Measurements from ENCODE around the gene PDE6C.
"Not testable (repeated sequence)": the region's sequence is repeated elsewhere in the genome, so short reads cannot be mapped to it uniquely, and the experiment has no call there.

The PDE6C gene

DNA sequence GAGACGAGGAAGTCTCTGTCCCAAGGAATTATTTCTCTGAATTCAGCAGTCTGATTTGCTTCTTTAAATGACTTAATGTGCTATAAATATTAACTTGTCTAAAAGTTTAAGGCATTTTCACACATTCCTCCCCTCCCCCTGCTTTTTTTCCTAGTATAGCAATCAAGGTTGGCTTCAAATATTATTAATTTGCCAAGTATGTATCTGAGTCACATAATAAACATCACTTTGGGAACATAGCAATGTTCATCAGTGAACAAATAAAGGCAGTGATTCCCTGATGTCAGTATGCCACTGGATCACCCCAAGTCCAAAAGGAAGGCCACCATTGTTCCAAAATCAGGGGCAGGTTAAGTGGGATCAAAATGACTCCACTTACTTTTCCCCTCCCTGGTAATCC is 40.5 kb downstream of the PDE6C start:
- DNase-seq: no peak

GRCh38 chr10:93654201-93654600 is 41.9 kb downstream of the PDE6C start:
- DNase-seq: no peak

- no peak for DNase-seq
Observed at GRCh38 chr10:93656155-93656554, 43.8 kb downstream of the PDE6C start.

DNA sequence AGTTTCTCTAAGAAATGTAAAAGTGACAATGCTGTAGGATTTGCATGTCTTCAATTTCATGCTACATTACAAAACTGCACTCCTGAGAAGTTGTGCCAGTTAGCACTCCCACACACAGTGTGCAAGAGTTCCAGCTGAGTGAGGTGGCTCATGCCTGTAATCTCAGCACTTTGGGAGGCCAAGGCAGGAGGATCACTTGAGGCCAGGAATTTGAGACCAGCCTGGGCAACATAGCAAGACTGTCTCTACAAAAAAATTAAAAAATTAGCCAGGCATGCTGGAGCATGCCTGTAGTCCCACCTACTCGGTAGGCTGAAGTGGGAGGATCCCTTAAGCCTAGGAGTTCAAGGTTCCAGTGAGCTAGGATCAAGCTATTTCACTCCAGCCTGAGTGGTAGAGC is 45.4 kb downstream of the PDE6C start:
- DNase-seq: no peak

GRCh38 chr10:93666030-93666429 is 53.7 kb downstream of the PDE6C start:
- no peak for DNase-seq

- DNase-seq: no peak
Observed at GRCh38 chr10:93667795-93668194, 55.5 kb downstream of the PDE6C start.

DNA sequence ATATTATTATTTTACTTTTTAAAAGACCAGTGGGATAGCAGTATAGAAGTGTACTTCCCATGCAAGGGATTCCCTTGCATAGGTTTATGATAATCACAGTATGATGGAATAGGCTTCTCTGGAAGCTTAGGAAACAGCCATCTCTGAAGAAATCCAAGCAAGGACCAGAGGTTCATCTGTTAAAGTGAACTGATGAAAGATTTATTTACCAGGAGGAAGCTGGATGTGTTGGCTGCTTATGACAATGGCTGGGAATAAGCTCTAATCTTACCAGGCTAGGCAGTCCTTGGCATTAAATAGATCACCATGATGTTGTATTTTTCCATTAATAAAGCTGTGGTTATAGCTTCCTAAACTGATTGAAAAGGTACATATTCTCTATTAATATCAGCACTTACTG is 58.0 kb downstream of the PDE6C start:
- no peak for DNase-seq

GRCh38 chr10:93671042-93671441 is 58.7 kb downstream of the PDE6C start:
- DNase-seq: no peak

DNA sequence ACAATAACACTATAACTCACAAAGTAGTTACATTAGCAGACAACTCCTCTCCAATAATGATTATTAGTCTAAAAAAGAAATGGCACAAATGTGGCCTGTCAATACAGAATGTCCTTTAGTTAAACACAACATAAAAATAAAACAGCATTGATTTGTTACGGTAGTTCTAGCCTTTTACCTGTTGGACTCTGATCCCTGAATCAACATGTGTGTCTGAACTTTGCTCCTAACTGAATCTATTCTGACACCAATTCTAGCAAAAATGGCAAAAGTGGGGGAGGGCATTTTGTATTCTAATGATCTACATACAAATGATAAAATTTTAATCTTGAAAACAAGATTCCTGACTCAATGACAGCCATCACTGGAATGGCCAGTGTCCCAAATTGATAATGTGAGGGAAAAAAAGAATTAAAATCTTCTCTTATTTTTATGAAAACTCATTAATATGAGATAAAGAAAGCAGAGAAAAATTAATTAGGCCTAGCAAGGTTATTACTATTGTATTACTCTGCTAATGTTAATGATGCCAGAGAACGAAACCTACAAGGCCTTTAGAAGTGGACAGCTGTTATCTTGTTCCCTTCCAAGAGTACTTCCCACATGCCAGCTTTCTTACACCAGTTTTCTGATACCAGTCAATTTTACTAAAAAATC is 59.8 kb downstream of the PDE6C start:
- no peak for DNase-seq

DNA sequence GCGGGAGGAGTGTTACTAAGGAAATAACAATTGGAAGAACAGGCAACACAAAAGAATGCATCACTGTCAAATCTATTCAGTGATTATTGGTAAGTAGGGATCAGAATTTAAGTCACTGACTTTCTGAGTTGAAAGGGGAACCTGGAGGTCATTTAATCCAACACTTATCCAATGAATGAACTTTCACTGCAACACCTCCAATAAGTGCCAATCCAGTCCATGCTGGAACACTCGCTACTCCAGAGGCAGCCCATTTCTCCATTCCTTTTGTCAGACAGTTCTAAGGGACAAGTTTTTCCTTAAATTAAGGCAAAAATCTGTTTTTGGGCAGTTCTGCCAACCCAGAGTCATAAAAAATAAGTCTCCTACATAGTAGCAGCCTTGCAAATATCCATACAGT is 60.6 kb downstream of the PDE6C start:
- no peak for DNase-seq

- no peak for DNase-seq
Observed at GRCh38 chr10:93673791-93674190, 61.5 kb downstream of the PDE6C start.

DNA sequence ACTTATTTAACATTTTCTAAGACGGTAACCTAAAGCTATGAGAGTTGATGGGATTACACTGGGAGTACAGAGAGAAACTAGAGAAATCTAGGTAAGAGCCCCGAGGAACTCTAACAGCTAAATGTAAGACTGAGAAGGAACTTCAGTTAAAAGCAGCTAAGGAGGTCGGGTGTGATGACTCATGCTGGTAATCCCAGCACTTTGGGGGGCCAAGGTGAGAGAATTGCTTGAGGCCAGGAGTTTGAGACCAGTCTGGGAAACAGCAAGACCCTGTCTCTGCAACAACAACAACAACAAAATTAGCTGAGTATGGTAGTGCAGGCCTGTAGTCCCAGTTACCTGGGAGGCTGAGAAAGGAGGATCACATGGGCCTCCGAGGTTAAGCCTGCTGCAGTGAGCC is 66.0 kb downstream of the PDE6C start:
- DNase-seq: no peak

- no peak for DNase-seq
Observed at GRCh38 chr10:93678805-93679587, 66.7 kb downstream of the PDE6C start.

DNA sequence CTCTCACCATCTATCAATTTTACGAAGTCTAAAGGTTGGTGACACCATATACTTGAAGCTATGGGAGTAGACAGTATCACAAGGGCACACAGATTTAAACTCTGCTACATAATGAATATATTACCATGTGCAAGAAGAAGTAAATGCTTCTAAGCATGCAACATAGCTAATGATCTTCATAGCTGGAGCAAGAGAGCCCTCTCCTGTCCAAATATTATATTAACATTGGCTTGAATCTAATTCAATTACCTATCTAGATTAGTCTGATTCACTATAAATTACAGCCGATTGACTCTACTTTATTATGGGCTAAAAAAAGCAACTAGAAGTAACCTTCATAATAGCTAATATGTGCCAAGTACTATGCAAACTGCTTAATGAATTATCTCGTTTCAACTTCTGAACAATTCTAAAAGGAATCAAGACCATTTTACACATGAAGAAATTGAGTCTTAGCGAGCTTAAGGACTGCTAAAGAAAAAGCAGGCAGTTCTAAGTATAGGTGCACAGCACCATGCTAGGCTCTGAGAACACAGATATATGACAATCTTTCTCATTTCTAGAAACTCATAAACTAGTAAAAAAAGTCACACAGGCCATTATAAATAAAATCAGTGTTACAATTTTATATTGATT is 68.2 kb downstream of the PDE6C start:
- peak; percentile 13 for DNase-seq

DNA sequence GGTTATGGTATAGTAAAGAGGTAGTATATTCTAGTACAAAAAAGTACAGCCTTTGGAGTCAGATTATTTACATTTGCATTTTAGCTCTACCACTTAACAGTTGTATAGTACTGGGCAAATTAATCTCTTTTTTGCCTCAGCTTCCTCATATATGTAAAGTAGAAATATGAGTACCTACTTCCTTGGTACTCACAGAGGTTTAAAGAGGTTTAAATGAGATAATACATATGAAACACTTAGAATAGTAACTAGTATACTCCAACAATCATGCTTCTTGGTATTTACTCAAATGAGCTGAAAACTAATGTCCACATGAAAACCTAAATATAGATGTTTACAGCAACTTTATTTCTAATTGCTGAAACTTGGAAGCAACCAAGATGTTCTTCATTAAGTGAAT is 75.4 kb downstream of the PDE6C start:
- no peak for DNase-seq

- no peak for DNase-seq
Observed at GRCh38 chr10:93695740-93696139, 83.4 kb downstream of the PDE6C start.

GRCh38 chr10:93696582-93696981 is 84.2 kb downstream of the PDE6C start:
- DNase-seq: not testable (repeated sequence)

DNA sequence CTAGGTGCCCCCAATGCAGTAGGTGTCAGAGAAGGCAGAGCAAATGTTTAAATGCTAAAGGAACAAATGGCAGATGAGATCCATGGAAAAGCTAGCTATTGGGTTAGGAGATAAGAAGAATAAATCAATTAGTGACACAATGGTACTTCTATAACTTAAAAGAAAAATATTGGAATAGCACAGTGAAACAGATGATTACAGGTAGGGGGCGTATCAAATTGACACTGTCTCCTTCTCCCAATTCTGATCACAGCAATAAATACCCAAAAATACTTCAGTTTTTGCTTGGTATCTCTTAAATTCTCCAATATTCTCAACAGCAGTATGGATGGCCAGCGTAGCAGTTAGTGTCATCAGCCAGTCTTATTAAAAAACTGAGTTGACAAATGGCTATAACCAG is 84.9 kb downstream of the PDE6C start:
- no peak for DNase-seq

GRCh38 chr10:93701866-93702209 is 89.5 kb downstream of the PDE6C start:
- DNase-seq: no peak

DNA sequence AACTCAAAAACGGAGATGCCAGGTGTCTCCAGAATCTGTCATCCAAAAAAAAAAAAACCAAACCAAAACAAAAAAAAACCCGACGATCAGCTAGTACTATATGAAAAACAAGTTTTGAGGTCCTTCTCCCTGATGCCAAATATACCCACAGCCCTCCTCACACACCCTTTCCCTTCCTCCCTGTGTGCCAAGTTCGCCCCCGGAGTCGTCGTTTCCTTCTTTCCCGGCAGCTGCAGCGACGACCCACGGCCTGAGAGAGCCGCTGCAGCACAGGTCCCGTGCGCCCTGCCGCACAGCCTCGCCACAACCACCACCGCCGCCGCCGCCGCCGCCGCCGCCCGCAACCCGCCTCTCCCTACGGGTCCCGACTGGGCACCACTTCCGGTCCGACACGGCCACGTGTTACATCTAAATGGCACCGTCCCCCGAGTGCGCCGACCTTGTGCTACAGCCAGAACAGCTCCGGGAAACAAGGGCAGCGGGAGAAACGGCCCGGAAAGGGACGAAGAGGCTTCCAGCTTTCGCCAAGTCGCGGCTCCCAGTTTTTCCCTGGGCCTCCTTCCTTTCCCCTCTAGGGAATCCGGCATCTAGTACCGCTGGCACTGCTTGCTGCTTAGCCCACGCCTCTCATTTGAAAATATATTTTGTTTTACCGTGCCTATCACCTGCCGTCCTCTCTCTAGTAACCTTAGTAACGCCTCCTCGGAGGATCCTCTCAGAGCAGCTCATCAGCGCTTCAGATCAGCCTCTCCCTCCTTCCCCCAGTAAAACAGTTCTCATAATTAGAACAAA is 90.1 kb downstream of the PDE6C start, which contains the start of gene FRA10AC1:
Gene FRA10AC1, minus strand, starts transcription at position 383 of the 792 bp plus-strand sequence. CDS start 2,486 bp downstream, outside the sequence.
- peak; percentile 92 for DNase-seq

DNA sequence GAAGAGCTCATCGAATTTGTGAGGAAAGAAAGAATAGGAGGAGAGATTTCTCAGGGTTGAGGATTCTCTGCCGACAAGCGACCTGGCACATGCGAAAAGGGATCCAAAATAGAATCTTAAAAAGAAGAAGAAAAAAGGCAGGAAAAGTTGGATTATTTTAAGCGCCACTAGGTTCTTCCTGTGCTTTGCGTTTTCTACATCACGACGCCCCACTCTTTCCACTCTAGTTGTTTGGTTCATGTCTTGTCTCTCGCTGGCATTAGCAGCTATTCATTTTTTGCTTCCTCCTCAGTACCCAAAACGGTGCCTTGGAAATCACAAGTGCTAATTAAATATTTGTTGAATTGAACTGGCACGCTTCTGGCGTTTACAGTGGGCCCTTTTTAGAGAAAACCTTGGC is 90.7 kb downstream of the PDE6C start:
- peak; percentile 22 for DNase-seq

DNA sequence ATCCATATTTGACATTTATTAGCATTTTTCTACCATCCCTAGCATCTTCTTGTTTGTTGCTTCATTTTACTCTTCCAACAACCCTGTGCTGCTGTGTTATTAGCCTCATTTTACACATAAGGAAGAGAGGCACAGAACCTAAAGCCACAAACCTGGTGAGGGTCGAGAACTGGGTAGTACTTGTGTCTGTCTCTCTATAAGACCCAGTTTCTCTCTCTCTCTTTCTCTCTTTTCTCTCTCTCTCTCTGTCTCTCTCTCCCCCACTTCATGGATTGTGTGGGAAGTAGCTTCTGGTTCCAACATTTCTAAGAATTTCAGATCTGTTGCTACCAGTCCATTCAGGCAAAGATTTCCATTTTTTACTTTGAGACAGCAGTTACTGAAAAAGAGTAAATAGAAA is 91.5 kb downstream of the PDE6C start:
- DNase-seq: no peak

- DNase-seq: no peak
Observed at GRCh38 chr10:93704451-93704850, 92.1 kb downstream of the PDE6C start.
